GM06990 (cell line): Measurements from ENCODE around the gene KCNQ5.
"Not testable (repeated sequence)": the region's sequence is repeated elsewhere in the genome, so short reads cannot be mapped to it uniquely, and the experiment has no call there.

Source experiments
- DNase-seq: peaks from one replicate; pipeline ENCODE4 v3.0.0-alpha.2; 2011; ENCODE audit not compliant: insufficient read length; ENCODE audit errors: extremely low read depth
- H3K27me3 ChIP-seq: replicated peaks from 2 replicates; pipeline ENCODE4 v1.6.0; 2011; ENCODE audit warnings: low read length; ENCODE audit not compliant: control insufficient read depth, insufficient read depth
- H3K36me3 ChIP-seq: 2 replicates; pipeline ENCODE4 v1.5.1; 2011; ENCODE audit warnings: low read length; ENCODE audit not compliant: control insufficient read depth, insufficient read depth
- H3K4me3 ChIP-seq: replicated peaks from 2 replicates; pipeline ENCODE4 v1.5.1; 2011; ENCODE audit warnings: low read depth, mild to moderate bottlenecking, control low read depth, low read length
- TF ChIP-seq, protein P1 (sequence below): IDR thresholded peaks from 2 replicates; pipeline ENCODE4 v1.5.1; 2011; ENCODE audit warnings: low read length, control low read depth, mild to moderate bottlenecking, inconsistent platforms; ENCODE audit not compliant: insufficient read depth, poor library complexity, severe bottlenecking

KCNQ5 gene

GRCh38 chr6:72621291-72622093 is at the start of gene KCNQ5:
Gene KCNQ5, plus strand, starts transcription at chr6:72622064.
- DNase-seq, result peak; percentile 51
- Histone ChIP-seq H3K4me3 (peak within 1 kb of the TSS; percentile 60), H3K27me3 (no peaks in the 10 kb centered on the region), H3K36me3 (no peaks in the 10 kb centered on the region)
- TF ChIP-seq, protein P1, sequence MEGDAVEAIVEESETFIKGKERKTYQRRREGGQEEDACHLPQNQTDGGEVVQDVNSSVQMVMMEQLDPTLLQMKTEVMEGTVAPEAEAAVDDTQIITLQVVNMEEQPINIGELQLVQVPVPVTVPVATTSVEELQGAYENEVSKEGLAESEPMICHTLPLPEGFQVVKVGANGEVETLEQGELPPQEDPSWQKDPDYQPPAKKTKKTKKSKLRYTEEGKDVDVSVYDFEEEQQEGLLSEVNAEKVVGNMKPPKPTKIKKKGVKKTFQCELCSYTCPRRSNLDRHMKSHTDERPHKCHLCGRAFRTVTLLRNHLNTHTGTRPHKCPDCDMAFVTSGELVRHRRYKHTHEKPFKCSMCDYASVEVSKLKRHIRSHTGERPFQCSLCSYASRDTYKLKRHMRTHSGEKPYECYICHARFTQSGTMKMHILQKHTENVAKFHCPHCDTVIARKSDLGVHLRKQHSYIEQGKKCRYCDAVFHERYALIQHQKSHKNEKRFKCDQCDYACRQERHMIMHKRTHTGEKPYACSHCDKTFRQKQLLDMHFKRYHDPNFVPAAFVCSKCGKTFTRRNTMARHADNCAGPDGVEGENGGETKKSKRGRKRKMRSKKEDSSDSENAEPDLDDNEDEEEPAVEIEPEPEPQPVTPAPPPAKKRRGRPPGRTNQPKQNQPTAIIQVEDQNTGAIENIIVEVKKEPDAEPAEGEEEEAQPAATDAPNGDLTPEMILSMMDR, result no peak

DNA sequence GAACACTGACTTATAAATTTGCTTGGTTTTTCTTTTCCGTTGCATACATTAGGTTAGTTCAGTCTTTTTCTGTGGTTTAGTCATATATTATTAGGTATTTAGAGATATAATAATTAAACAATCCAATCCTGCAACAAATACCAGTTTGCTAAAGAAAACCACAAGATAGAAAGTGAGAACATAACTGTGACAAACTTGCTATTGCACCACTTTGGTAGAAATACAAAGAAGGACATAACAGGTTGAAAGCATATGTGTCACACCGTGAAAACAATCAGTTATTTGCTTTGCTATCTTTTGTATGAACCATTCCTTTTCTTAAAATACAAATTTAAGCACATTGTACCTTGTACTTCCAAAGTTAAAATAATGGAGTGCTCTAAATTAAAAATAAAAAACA is 42.0 kb upstream of the KCNQ5 start:
- no peak overlapping the region for H3K4me3 ChIP-seq
- no peak for DNase-seq

GRCh38 chr6:72580281-72580940 is 41.5 kb upstream of the KCNQ5 start:
- no peaks in the 10 kb centered on the region for H3K36me3 ChIP-seq
- no peak overlapping the region for H3K4me3 ChIP-seq
- DNase-seq, result no peak
- H3K27me3 ChIP-seq, result no peaks in the 10 kb centered on the region
- TF ChIP-seq, protein P1, result peak; percentile 27

More for the DNA sequence above, 42.0 kb upstream of the KCNQ5 start:
- TF ChIP-seq, protein P1, result no peak
- Histone ChIP-seq H3K36me3 (no peaks in the 10 kb centered on the region), H3K27me3 (no peaks in the 10 kb centered on the region)

- not testable (repeated sequence) for DNase-seq, H3K27me3 ChIP-seq, H3K4me3 ChIP-seq, H3K36me3 ChIP-seq
Measured at GRCh38 chr6:72580950-72581349, 40.9 kb upstream of the KCNQ5 start.

DNA sequence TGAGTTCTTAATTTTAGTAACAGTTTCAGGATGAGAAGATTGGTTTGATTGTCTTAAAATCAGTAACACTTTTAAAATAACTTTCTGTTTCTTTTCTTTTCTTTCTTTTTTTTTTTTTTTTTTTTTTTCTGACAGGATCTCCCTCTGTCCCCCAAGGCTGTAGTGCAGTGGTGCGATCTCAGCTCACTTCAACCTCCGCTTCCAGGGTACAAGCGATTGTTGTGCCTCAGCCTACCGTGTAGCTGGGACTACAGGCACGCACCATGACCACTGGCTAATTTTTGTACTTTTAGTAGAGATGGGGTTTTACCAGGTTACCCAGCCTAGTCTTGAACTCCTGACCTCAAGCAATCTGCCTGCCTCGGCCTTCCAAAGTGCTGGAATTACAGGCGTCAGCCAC is 33.7 kb upstream of the KCNQ5 start:
- Histone ChIP-seq H3K4me3 (no peak overlapping the region), H3K36me3 (no peaks in the 10 kb centered on the region), H3K27me3 (no peaks in the 10 kb centered on the region)
- TF ChIP-seq, protein P1, result no peak
- DNase-seq, result no peak

DNA sequence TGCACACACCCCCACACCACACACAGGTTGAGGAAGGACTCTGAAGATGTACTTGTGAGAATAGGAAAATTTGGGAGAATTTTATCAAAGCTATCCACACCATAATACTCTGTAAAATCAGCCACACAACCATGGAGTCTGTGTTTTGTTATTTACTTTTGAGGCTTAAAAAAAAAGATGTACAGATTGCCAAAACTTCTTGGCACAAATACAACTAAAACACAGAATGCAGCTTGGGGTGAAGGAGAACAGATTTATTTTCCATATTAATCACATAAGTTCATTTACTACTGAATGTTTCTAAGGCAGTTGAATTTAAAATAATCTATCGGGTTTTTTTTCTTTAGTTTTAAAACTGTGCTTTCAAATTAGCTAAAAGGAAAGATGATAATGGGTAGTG is 32.8 kb upstream of the KCNQ5 start:
- no peaks in the 10 kb centered on the region for H3K36me3 ChIP-seq

More for the DNA sequence above, 32.8 kb upstream of the KCNQ5 start:
- no peak for DNase-seq
- TF ChIP-seq, protein P1, result no peak
- no peak overlapping the region for H3K4me3 ChIP-seq
- H3K27me3 ChIP-seq, result no peaks in the 10 kb centered on the region
